SH-SY5Y (cell line): Measurements from ENCODE around the gene CA14.

Experiments used
- GATA2 ChIP-seq: IDR thresholded peaks from 2 replicates; pipeline ENCODE4 v1.6.1; 2011; ENCODE audit warnings: mild to moderate bottlenecking, low read depth, low read length
- GATA3 ChIP-seq: IDR thresholded peaks from 2 replicates; pipeline ENCODE4 v1.6.1; 2011; ENCODE audit warnings: low read depth, mild to moderate bottlenecking, low read length, moderate library complexity

CA14 gene

GRCh38 chr1:150293433-150294253 is 36.1 kb downstream of the CA14 start, which contains the start of gene MRPS21:
Gene MRPS21 (plus strand): TSS chr1:150293861. CDS start chr1:150294367, 506 bp downstream.
- TF ChIP-seq GATA3 = no peak
- TF ChIP-seq GATA2 = no peak

GRCh38 chr1:150295476-150295875 is 37.9 kb downstream of the CA14 start:
- TF ChIP-seq GATA3 (no peak), GATA2 (no peak)

- TF ChIP-seq GATA2 (no peak), GATA3 (no peak)
These were observed 42.1 kb downstream of the CA14 start for GRCh38 chr1:150299716-150300115.

DNA sequence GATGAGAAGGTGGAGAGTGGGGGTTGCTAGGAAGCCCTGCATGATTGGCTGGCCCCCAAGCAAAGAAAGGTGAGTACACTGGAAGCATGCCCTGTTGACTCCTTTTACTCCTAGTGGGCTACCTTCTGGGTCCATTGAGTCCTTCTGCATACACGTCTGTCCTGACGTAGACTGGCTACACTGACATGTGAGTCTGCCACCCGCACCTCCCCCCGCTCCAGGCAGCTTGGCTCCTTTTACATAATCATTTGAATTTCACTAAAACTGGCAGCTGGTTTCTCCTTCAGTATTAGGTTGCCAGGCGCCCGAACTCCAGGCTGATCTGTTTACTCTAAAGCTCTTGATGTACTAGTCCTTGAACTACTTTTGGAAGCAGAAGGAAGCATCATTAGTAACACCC is 44.8 kb downstream of the CA14 start:
- TF ChIP-seq GATA3 (no peak), GATA2 (no peak)

- TF ChIP-seq GATA3 (no peak), GATA2 (no peak)
These were observed 45.3 kb downstream of the CA14 start for GRCh38 chr1:150302902-150303301.

GRCh38 chr1:150309758-150310508 is 52.4 kb downstream of the CA14 start:
- no peak for TF ChIP-seq GATA2
- TF ChIP-seq GATA3 = no peak

DNA sequence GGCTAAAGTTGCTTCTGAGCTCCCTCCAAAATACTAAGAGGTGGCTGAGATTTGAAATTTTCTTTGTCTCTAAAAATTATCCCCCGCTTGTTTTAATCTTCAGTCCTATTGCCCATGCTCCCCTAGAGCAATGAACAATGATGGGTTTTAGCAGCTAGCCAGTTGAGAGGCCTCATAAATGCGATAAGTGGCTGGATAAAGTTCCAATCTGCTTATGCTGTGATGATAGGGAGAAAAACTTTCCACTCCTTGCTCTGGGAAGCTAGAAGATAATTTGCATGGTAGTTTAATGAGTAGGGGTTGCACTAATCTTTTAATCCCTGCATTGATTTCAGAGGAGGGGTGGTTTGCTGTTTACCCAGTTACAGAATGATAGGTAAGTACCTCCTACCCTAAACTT is 54.2 kb downstream of the CA14 start:
- TF ChIP-seq GATA2 = no peak
- TF ChIP-seq GATA3 = no peak
